ENCODE data around the gene ARRDC1.
"Not testable (repeated sequence)": the region's sequence is repeated elsewhere in the genome, so short reads cannot be mapped to it uniquely, and the experiment has no call there.

The ARRDC1 gene

GRCh38 chr9:137588311-137588710, 17.2 kb upstream of the ARRDC1 start:
- no peak for DNase-seq

- no peak for DNase-seq
Measured at GRCh38 chr9:137588891-137589290, 16.6 kb upstream of the ARRDC1 start.

DNA sequence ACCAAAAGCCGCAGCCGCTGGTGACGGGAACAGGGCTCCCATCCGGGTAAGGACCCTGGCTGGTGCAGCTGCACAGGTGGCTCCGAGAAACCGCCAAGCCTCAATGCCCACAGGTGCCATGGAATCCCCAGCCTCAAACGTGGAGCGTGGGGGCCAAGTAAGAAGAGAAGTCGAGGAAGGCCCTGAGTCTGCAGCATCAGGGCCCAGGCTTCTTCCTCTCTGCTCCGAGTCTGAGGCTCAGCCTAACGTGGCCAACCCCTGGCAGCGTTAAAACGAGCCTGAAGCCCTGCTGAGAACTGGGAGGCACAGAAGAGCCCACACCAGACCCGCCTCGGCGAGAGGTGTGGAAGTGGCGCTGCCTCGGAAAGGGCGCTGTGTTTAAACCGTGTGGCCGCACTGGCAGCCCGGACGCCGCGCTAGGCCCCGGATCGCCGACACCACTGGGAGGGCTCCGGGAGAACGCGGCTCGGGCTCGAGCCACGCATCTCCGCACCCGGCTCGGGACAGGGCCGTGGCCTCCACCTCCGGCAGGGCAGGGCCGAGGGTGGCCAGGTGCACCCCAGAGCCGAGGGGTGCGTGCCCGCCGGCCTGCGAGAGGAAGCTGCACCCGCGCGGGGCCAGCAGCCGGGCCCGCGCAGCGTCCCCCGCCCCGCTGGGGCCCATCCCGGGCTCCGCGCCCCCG, 15.9 kb upstream of the ARRDC1 start:
- no peak for DNase-seq

DNA sequence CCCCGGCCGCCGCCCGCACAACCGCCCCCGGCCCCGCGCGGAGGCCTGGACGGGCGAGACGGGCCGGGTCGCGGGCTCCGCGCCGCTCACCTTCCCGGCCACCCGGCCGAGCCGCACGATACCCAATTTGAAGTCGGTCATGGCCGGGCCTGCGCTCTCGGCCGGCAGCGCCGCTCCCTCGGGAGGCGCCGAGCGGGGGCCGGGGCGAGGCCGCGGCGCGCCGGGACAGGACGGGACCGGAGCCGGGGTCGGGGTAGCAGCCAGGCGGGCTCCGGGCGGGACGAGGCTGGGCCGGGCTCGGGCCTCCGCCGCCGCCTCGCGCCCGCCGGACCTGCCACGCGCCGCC, 15.4 kb upstream of the ARRDC1 start:
- no peak for DNase-seq

- peak; percentile 82 for DNase-seq
Measured at GRCh38 chr9:137590469-137591383, 14.8 kb upstream of the ARRDC1 start, which contains the start of gene ZMYND19. ZMYND19 (minus strand) TSS chr9:137590512; CDS start chr9:137590263, 249 bp downstream.

- peak; percentile 49 for DNase-seq
Measured at GRCh38 chr9:137592767-137593166, 12.7 kb upstream of the ARRDC1 start.

GRCh38 chr9:137593176-137593575, 12.3 kb upstream of the ARRDC1 start:
- no peak for DNase-seq

DNA sequence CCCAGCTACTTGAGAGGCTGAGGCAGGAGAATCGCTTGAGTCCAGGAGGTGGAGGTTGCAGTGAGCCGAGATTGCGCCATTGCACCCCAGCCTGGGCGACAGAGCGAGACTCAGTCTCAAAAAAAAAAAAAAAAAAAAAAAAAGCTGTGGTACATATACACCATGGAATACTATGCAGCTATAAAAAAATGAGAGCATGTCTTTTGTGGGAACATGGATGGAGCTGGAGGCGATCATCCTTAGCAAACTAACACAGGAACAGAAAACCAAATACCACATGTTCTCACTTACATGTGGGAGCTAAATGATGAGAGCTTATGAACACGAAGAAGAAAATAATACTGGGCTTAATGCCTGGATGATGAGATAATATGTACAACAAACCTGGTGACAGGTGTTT, 8.9 kb upstream of the ARRDC1 start:
- not testable (repeated sequence) for DNase-seq

DNA sequence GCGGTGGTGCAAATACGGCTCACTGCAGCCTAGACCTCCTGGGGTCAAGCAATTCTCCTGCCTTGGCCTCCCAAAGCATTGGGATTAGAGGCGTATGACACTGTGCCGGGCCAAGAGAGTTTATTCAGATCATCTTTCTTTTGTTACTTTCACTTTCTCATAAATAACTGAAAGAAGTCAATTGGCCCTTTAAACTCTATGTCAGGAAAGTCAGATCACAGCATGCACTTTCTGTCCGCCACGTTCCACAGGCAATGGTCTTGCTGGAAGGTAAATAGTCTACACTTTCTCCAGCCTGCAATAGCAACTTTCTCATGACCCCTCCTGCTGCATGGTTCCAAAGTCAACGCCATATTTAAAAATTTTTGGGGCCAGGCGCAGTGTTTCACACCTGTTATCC, 6.5 kb upstream of the ARRDC1 start:
- no peak for DNase-seq

DNA sequence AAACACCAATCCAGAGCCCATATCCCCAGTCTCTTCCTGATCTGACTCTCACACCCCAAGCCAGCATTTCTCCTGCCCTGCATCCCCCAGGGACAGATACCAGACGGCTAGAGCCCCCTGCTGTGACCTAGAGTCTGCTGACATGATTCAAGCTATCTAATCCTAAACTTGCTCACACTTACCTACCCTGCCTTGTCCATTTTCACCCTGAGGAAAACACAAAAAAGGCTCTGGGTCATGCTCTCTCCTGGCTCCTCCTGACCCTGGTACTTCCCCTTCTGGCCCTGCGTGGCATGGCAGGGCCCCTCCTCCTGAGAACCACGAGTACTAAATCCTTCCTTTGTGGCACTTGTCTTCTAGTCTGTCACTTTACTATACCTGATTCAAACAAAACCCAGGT, 2.8 kb upstream of the ARRDC1 start:
- DNase-seq = no peak

GRCh38 chr9:137603879-137604278, 1.6 kb upstream of the ARRDC1 start:
- DNase-seq = no peak

DNA sequence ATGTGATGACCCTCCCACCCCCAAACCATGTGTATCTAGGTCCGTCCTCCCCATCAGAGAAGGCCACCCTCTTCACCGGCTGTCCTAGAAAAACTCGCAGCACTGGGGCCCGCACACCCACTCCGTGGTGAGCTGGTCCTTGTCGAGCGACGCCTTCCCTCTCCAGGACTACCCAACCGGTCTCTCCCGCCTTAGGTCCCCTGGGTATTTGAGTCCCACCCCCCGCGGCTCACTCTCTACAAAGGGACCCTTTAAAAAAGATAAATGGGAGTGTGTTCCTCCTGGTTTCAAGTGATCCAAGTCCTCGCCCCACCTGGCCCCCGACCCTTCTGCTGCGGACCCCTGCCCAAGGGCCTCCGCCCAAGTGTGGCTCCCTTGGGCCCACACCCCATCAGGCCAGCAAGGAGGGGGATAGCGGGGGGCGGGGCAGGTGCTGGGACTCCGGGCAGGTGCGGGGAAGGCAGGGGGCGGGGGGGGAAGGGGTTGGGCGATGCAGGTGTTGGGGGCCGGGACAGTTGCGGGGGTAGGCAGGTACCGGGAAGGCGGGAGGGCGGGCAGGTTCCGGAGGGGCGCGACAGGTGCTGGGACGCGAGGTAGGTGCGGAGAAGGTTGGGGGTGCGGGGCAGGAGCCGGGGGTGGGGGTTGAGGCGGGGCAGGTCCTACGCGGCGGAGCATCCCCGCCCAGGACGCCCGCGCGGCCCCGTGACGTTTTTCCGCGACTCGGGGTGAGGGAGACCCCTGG, 970 bp upstream of the ARRDC1 start:
- DNase-seq = no peak

DNA sequence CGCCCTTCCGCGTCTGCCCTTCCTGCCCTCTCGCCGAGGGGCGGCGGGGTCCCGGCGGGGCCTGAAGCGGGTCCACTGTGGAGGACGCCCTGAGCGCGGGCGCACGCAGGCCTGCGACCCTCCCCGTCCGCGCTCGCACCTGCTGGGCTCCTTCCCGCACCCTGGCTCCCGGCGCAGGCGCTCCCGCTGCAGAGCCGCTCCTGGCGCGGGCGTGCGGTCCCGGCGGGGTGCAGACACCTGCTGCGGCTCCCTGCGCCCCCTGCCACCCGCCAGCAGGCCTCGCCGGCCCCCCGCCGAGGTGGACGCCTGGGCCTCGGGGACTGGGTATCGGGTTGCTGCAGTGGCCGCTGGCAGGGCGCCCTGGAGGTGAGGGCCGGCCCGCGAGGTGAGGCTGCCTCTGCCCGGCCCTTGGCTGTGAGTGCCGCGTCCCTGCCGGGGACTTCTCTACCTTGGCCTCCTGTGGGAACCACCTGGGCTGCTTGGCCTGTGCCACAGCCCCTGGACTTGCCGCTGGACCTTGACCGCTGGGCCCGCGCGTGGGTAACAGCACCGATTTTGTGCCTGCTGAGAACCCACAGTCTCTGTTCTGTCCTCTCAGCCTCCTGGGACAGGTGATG, 627 bp downstream of the ARRDC1 start:
- no peak for DNase-seq

GRCh38 chr9:137606734-137607138, 1.2 kb downstream of the ARRDC1 start:
- no peak for DNase-seq

GRCh38 chr9:137607141-137607857, 1.8 kb downstream of the ARRDC1 start:
- no peak for DNase-seq

DNA sequence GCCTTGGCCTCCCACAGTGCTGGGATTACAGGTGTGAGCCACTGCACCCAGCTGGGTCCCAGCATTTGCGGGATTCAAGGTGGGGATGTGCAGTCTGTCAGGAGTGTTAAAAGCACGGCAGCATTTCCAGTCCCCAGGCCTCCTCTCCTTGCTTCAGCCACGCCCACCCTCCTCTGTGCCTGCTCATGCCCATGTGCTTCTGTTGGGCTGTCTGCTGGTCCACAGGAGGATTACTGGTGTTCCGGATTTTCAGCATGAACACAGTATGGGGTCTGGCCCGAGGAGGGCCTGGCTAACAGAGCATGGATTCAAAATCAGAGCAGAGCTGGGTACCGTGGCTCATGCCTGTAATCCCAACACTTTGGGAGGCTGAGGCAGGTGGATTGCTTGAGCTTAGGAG, 5.5 kb downstream of the ARRDC1 start:
- DNase-seq = no peak

- DNase-seq = peak; percentile 73
Measured at GRCh38 chr9:137611623-137612609, 6.4 kb downstream of the ARRDC1 start.

GRCh38 chr9:137612741-137613142, 7.3 kb downstream of the ARRDC1 start:
- no peak for DNase-seq

DNA sequence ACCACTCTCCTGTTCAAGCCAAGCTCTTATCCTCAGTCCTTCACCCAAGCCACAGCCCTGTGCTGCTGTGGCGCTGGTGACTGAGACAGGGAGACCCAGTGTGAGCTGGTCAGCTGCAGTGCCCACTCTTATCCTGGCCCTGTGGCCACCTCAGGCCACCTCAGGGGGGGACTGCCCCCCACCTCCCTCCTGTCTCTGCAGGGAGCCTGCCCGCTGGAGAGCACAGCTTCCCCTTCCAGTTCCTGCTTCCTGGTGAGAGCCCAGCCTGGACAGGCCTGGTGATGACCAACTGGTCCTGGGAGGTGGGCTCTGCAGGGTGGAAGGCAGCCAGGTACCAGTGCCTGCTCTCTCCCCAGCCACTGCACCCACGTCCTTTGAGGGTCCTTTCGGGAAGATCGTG, 7.8 kb downstream of the ARRDC1 start:
- no peak for DNase-seq

GRCh38 chr9:137613738-137614523, 8.4 kb downstream of the ARRDC1 start:
- no peak for DNase-seq

All from NCI-H2029 (cell line).